ENCODE results near the gene ADH5. TPM values are rescaled to one million over a fixed set of nuclear protein-coding genes. Genes with fewer than 3 reads are reported as not detected.

The ADH5 gene
- total RNA-seq, 1 donor from 2014 or later: 197 TPM

Other genes starting within 250 kb of the ADH5 start
- 50.3 TPM for gene EIF4E, start 159.7 kb downstream of the ADH5 start, total RNA-seq
- 57.5 TPM for gene METAP1, start 93.1 kb downstream of the ADH5 start, total RNA-seq
- not detected for gene ADH4, start 55.5 kb upstream of the ADH5 start, total RNA-seq
- gene ADH6, start 130.5 kb upstream of the ADH5 start, total RNA-seq: not detected
- gene ADH1A, start 202.2 kb upstream of the ADH5 start, total RNA-seq: 0.83 TPM
- 157 TPM for gene ADH1B, start 232.6 kb upstream of the ADH5 start, total RNA-seq

Measured in Right ventricle myocardium superior (tissue), 1 donor.